B cell (primary cell): ENCODE data around the gene USP49. TPM values are rescaled to one million over a fixed set of nuclear protein-coding genes. Genes with fewer than 3 reads are reported as not detected.

Experiments used
- ATAC-seq: fragments of 200-7000 bp; cut with Tn5 transposase; one replicate; pipeline ENCODE4 v1.10.0; 2021; ENCODE audit warnings: low read depth, mild to moderate bottlenecking, moderate number of reproducible peaks, moderate library complexity
- CTCF ChIA-PET: fragments of 350-600 bp; sonication (Branson Sonifier 250); formaldehyde crosslinking; loops from one replicate; lab custom pipeline; 2021; ENCODE audit warnings: antibody characterized with exemption, inconsistent platforms; lab: Charles Lee
- POLR2A ChIA-PET: fragments of 350-600 bp; sonication (Branson Sonifier 250); formaldehyde crosslinking; loops from one replicate; lab custom pipeline; 2021; ENCODE audit warnings: antibody characterized with exemption; lab: Charles Lee
- DNase-seq: peaks from one replicate; pipeline ENCODE4 v3.0.0; 2013
- H2AFZ ChIP-seq: 2 replicates; pipeline ENCODE4 v1.6.1; 2012; ENCODE audit warnings: mild to moderate bottlenecking, low read depth, low read length; ENCODE audit not compliant: insufficient read depth, poor library complexity, severe bottlenecking
- H3K27ac ChIP-seq, 2 donors: 1 replicate in 1 of 2; 2 replicates in 1 of 2; pipeline ENCODE4 v1.5.1; 2012 to 2013; ENCODE audit warnings: low read length in 2 of 2, mild to moderate bottlenecking in 2 of 2, moderate library complexity in 1 of 2
- H3K27me3 ChIP-seq, 4 experiments: fragments of 200-600 bp in 1 of 4; sonication (generic) in 1 of 4; replicated peaks in 1 of 4; 1 replicate in 2 of 4; 2 replicates in 2 of 4; pipeline versions ENCODE4 v1.6.1 to v1.7.0; 2013 to 2016; ENCODE audit warnings: low read length in 3 of 4, mild to moderate bottlenecking in 2 of 4, mixed read lengths in 1 of 4, moderate library complexity in 1 of 4; ENCODE audit not compliant: insufficient read depth in 4 of 4, control insufficient read depth in 3 of 4; ENCODE audit errors: control extremely low read depth in 1 of 4
- H3K36me3 ChIP-seq, 2 experiments: replicated peaks in 1 of 2; 1 replicate in 1 of 2; 2 replicates in 1 of 2; pipeline versions ENCODE4 v1.6.1 to v1.7.1; 2013; ENCODE audit warnings: low read length in 1 of 2; ENCODE audit not compliant: insufficient read depth in 2 of 2, control insufficient read depth in 1 of 2; ENCODE audit errors: control extremely low read depth in 1 of 2, extremely low read depth in 1 of 2
- H3K4me1 ChIP-seq, 2 donors: fragments of 200-600 bp in 1 of 2; sonication (generic) in 1 of 2; 1 replicate in 1 of 2; 2 replicates in 1 of 2; pipeline versions ENCODE4 v1.5.1 to v1.6.1; 2013 to 2017; ENCODE audit warnings: low read length in 2 of 2; ENCODE audit not compliant: control insufficient read depth in 2 of 2, insufficient read depth in 2 of 2
- H3K4me2 ChIP-seq: replicated peaks from 2 replicates; pipeline ENCODE3; 2012; ENCODE audit warnings: mild to moderate bottlenecking, low read depth, low read length; ENCODE audit not compliant: poor library complexity, severe bottlenecking
- H3K4me3 ChIP-seq, 5 experiments: fragments of 200-600 bp in 1 of 5; sonication (generic) in 1 of 5; 1 replicate in 3 of 5; 2 replicates in 2 of 5; pipeline versions ENCODE4 v1.5.1 to v1.7.0; 2011 to 2016; ENCODE audit warnings: low read length in 4 of 5, mild to moderate bottlenecking in 4 of 5, low read depth in 2 of 5, control low read depth in 1 of 5, moderate library complexity in 1 of 5; ENCODE audit not compliant: insufficient read depth in 1 of 5; ENCODE audit errors: control extremely low read depth in 1 of 5, extremely low read depth in 1 of 5
- H3K79me2 ChIP-seq: fragments of 200-600 bp; sonication (generic); one replicate; pipeline ENCODE4 v1.6.0; 2016; ENCODE audit warnings: low read length; ENCODE audit not compliant: control insufficient read depth, insufficient read depth
- H3K9ac ChIP-seq: fragments of 200-600 bp; sonication (generic); 2 replicates; pipeline ENCODE4 v1.6.1; 2017; ENCODE audit warnings: mild to moderate bottlenecking, low read length, moderate library complexity
- H3K9me3 ChIP-seq, 3 donors: one replicate each; pipeline versions ENCODE4 v1.6.1 to v1.7.1; 2013; ENCODE audit warnings: low read length in 2 of 3; ENCODE audit not compliant: control insufficient read depth in 2 of 3, insufficient read depth in 1 of 3; ENCODE audit errors: control extremely low read depth in 1 of 3
- H4K20me1 ChIP-seq: 2 replicates; pipeline ENCODE4 v1.6.0; 2012; ENCODE audit warnings: mild to moderate bottlenecking, low read length; ENCODE audit not compliant: insufficient read depth, control insufficient read depth, poor library complexity, severe bottlenecking
- H3K27ac Mint-ChIP-seq: one replicate; pipeline ENCODE4 v1.8.0; 2021; ENCODE audit warnings: mixed read lengths
- H3K27me3 Mint-ChIP-seq: one replicate; pipeline ENCODE4 v1.8.0; 2021; ENCODE audit warnings: mixed read lengths
- H3K4me1 Mint-ChIP-seq: one replicate; pipeline ENCODE4 v1.8.0; 2021; ENCODE audit warnings: mixed read lengths
- H3K4me3 Mint-ChIP-seq: one replicate; pipeline ENCODE4 v1.8.0; 2021; ENCODE audit warnings: mixed read lengths
- H3K9me3 Mint-ChIP-seq: one replicate; pipeline ENCODE4 v1.8.0; 2022; ENCODE audit warnings: mixed read lengths; ENCODE audit not compliant: insufficient read depth
- CTCF ChIP-seq: fragments of 200-600 bp; IDR thresholded peaks from one replicate; pipeline ENCODE4 v1.8.0; 2022; ENCODE audit warnings: antibody characterized with exemption, mild to moderate bottlenecking
- EZH2 ChIP-seq: IDR thresholded peaks from 2 replicates; pipeline ENCODE4 v1.6.1; 2012; ENCODE audit warnings: borderline replicate concordance, low read depth, mild to moderate bottlenecking, moderate library complexity, low read length; ENCODE audit not compliant: insufficient read depth, poor library complexity, severe bottlenecking
- WGBS: methylation state at CpG from one replicate; pipeline ENCODE4 v1.1.5; 2013; ENCODE audit warnings: missing lambda C conversion rate; ENCODE audit not compliant: insufficient coverage; 5-methylcytosine and 5-hydroxymethylcytosine counted together
- intact Hi-C: fragments of 100-400 bp; cut with micrococcal nuclease; formaldehyde crosslinking; loops from one replicate; pipeline ENCODE4 v1.10.0; 2022
- polyA plus RNA-seq: library from polyadenylated mRNA; depleted of rRNA; stranded (reverse); fragments of >200 nt; gene quantifications from 2 replicates; pipeline ENCODE4 v1.2.3, GENCODE V29; 2012
- total RNA-seq, 2 donors: library from RNA; stranded (reverse); fragments of 120-200 nt in 1 of 2; gene quantifications; 1 replicate in 1 of 2; 2 replicates in 1 of 2; pipeline versions ENCODE4 v1.2.3 to v1.2.4, GENCODE V29; 2013 to 2022

Gene USP49
- total and polyA plus RNA-seq, 2 donors (not counting 1 experiment from before 2014, with no cell fraction given) = 2.6 to 9.9 TPM

DNA sequence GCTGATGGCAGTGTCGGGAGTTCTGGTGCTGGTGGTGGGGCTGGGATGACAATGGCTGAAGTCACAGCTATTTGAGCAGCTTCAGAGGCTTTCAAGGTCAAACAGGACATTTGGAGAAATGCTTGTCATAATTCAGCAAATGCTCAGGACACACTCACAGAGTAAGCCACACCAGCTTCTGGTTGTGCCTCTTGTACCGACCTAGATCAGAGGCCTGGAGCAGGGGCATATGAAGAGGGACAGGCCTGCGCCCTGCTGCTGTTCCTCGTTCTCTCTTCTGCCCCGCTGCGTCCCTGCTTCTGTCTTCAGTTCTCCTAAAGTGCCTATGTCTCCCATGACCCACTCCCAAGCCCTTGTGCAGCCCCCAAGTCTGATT, 147.1 kb downstream of the USP49 start:
- Histone ChIP-seq H3K4me1 (no peaks in the 10 kb centered on the region), H4K20me1 (no peaks in the 10 kb centered on the region), H3K4me2 (no peak overlapping the region), H2AFZ (no peak overlapping the region), H3K4me3 (no peak overlapping the region), H3K9me3 (no peaks in the 10 kb centered on the region), H3K79me2 (no peaks in the 10 kb centered on the region), H3K36me3 (no peaks in the 10 kb centered on the region), H3K27ac (no peak overlapping the region), H3K9ac (no peak overlapping the region), H3K27me3 (no peaks in the 10 kb centered on the region)
- DNase-seq (no peak), ATAC-seq (no peak)
- TF ChIP-seq CTCF (no peak), EZH2 (no peak)
- H3K4me3 Mint-ChIP-seq = no peak overlapping the region
- H3K27ac Mint-ChIP-seq = no peak overlapping the region
- H3K4me1 Mint-ChIP-seq = no peaks in the 10 kb centered on the region
- ChIA-PET CTCF (interaction anchor here (0.7 kb wide), 1 partner anchor 15 kb away, joined by 3 read pairs; no protein-coding TSS in a partner anchor), POLR2A (interaction anchor here (0.6 kb wide), 2 partner anchors 15 to 82 kb away, joined by 3 to 4 read pairs; no protein-coding TSS in a partner anchor)
- WGBS = 90% methylated on average over 6 of the region's 6 CpGs
- H3K27me3 Mint-ChIP-seq = no peaks in the 10 kb centered on the region
- intact Hi-C loops = no loop called here
- H3K9me3 Mint-ChIP-seq = no peaks in the 10 kb centered on the region

DNA sequence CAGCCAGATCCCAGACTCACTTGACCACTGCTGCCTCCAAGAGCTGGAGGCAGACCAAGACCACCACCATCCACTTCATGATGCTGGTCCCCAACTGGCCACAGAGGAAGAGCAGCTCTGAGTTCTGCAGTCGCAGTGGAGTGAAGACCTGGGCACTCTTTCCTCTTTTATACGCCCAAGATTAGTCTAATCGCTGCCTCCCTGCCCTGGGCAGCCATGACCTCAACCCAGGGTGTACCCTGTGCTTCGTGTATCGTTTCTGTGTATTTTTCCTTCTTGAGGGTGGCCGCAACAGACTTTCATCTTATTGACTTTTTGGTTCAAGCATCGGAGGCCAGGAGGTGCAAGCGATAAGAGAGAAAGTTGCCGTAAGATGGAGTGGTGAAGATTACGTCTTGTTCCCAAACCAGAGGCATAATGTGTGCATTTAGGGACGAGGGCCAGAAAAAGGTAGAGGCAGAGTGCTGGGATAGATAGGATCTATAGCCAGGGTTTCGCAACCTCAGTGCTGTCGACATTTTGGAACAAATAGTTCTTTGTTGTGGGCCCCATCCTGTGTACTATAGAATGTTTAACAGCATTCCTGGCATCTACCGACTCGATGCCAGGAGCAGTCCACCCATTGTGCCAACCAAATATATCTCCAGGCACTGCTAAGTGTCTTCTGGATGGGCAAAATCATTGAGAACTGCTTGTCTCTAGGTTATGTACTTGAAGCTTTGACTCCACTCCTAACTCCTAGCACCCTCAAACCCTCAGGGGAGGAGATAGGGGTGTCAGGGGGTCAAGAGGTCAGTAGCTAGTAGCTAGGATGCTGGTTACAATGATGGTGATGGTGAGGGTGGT, 147.7 kb downstream of the USP49 start, which contains the start of gene PGC:
Gene PGC, minus strand, starts transcription at position 142 of the 846 bp plus-strand sequence. Its CDS starts 63 bp downstream, at position 79.
- no peak for TF ChIP-seq CTCF
- no peak for TF ChIP-seq EZH2
- no peaks in the 10 kb centered on the region for H3K27me3 Mint-ChIP-seq
- Histone ChIP-seq H3K4me2 (no peak within 1 kb of the TSS), H3K36me3 (no peaks in the 10 kb centered on the region), H3K4me3 (no peak within 1 kb of the TSS), H4K20me1 (no peaks in the 10 kb centered on the region), H3K9ac (no peak within 1 kb of the TSS), H3K79me2 (no peaks in the 10 kb centered on the region), H3K27me3 (no peaks in the 10 kb centered on the region), H3K9me3 (no peaks in the 10 kb centered on the region), H3K4me1 (no peaks in the 10 kb centered on the region), H2AFZ (no peak within 1 kb of the TSS), H3K27ac (no peak within 1 kb of the TSS)
- no peaks in the 10 kb centered on the region for H3K9me3 Mint-ChIP-seq
- no peak within 1 kb of the TSS for H3K27ac Mint-ChIP-seq
- H3K4me1 Mint-ChIP-seq = no peaks in the 10 kb centered on the region
- WGBS = 93% methylated on average over 14 of the region's 15 CpGs
- intact Hi-C loops = no loop called here
- ChIA-PET POLR2A (interaction anchor here (0.6 kb wide), 2 partner anchors 16 to 83 kb away, joined by 3 to 4 read pairs; no protein-coding TSS in a partner anchor), CTCF (no interaction called here)
- no peak within 1 kb of the TSS for H3K4me3 Mint-ChIP-seq
- ATAC-seq (no peak), DNase-seq (no peak)
